Measurements from ENCODE around the gene CAPN2. TPM values are rescaled to one million over a fixed set of nuclear protein-coding genes. Genes with fewer than 3 reads are reported as not detected.

CAPN2 gene
- polyA plus RNA-seq, 3 donors = 127 to 186 (median 182) TPM

GRCh38 chr1:223710179-223711133 lies 1.9 kb upstream of the CAPN2 start:
- H4K20me1 ChIP-seq (ENCODE audit: insufficient read depth, low read length) = peaks cover 3% of the 10 kb centered on the region
- WGBS (ENCODE audit: insufficient coverage) = 97% methylated on average over 7 of the region's 12 CpGs
- no peak for DNase-seq
- intact Hi-C loops (cut with micrococcal nuclease) = loop anchor here (5.0 to 10.0 kb wide), 2 partner anchors 37 to 114 kb away; no protein-coding TSS in a partner anchor
- Mint-ChIP-seq H3K27ac (no peak overlapping the region), H3K4me1 (peaks cover 33% of the 10 kb centered on the region), H3K4me3 (no peak overlapping the region), H3K9me3 (peaks cover 0 to under 1% (median 0%) of the 10 kb centered on the region in 7 donors), H3K36me3 (peaks cover 6 to 10% of the 10 kb centered on the region in 2 donors), H3K27me3 (ENCODE audit: low read depth in 3 of 3) (peaks cover 3 to 9% (median 9%) of the 10 kb centered on the region in 3 donors)
- H3K27me3 ChIP-seq (ENCODE audit: control insufficient read depth in 2 of 2, insufficient read depth in 2 of 2, low read length in 2 of 2) = no peaks in the 10 kb centered on the region
- H3K9ac ChIP-seq (ENCODE audit: insufficient read depth, low read length, poor library complexity, severe bottlenecking) = no peak overlapping the region
- H3K4me1 ChIP-seq (ENCODE audit: control insufficient read depth in 1 of 2, insufficient read depth in 2 of 2, low read length in 2 of 2) = peaks cover 28 to 31% of the 10 kb centered on the region in 2 donors
- peaks cover 31% of the 10 kb centered on the region for H3K79me2 ChIP-seq (ENCODE audit: insufficient read depth, low read length)
- no peak overlapping the region for H3K4me3 ChIP-seq (replicated peaks in 1 of 3; ENCODE audit: low read depth in 2 of 3, low read length in 3 of 3)
- no peaks in the 10 kb centered on the region for H3K9me3 ChIP-seq (replicated peaks in 1 of 2; ENCODE audit: control insufficient read depth in 1 of 2, insufficient read depth in 1 of 2, low read length in 2 of 2)
- TF ChIP-seq CTCF (IDR thresholded peaks at IDR 0.05) = no peak
- H3K4me2 ChIP-seq (replicated peaks; ENCODE audit: extremely low read depth, low read length, poor library complexity, severe bottlenecking) = no peak overlapping the region
- no peak overlapping the region for H3K27ac ChIP-seq (ENCODE audit: low read depth in 1 of 2, low read length in 2 of 2)
- H2AFZ ChIP-seq (ENCODE audit: insufficient read depth, low read depth, low read length, poor library complexity, severe bottlenecking) = no peak overlapping the region
- no peaks in the 10 kb centered on the region for H3K36me3 ChIP-seq (replicated peaks in 1 of 2; ENCODE audit: control insufficient read depth in 1 of 2, insufficient read depth in 2 of 2, low read length in 2 of 2)

GRCh38 chr1:223711173-223711572 lies 1.2 kb upstream of the CAPN2 start:
- H4K20me1 ChIP-seq (ENCODE audit: insufficient read depth, low read length) = peaks cover 3% of the 10 kb centered on the region
- intact Hi-C loops (cut with micrococcal nuclease) = loop anchor here (5.0 to 10.0 kb wide), 2 partner anchors 36 to 114 kb away; no protein-coding TSS in a partner anchor
- H3K79me2 ChIP-seq (ENCODE audit: insufficient read depth, low read length) = peaks cover 38% of the 10 kb centered on the region
- peak overlapping the region in 1 of 7 donors; percentile 10 for H3K27ac Mint-ChIP-seq
- no peak overlapping the region for H3K4me3 Mint-ChIP-seq
- no peak overlapping the region for H2AFZ ChIP-seq (ENCODE audit: insufficient read depth, low read depth, low read length, poor library complexity, severe bottlenecking)
- no peak overlapping the region for H3K27ac ChIP-seq (ENCODE audit: low read depth in 1 of 2, low read length in 2 of 2)
- no peaks in the 10 kb centered on the region for H3K9me3 Mint-ChIP-seq
- peaks cover 35 to 38% of the 10 kb centered on the region in 2 donors for H3K4me1 ChIP-seq (ENCODE audit: control insufficient read depth in 1 of 2, insufficient read depth in 2 of 2, low read length in 2 of 2)
- no peak for DNase-seq
- no CpG with 5 or more reads among the region's 1 CpG for WGBS (ENCODE audit: insufficient coverage)
- H3K4me3 ChIP-seq (replicated peaks in 1 of 3; ENCODE audit: low read depth in 2 of 3, low read length in 3 of 3) = no peak overlapping the region
- H3K27me3 ChIP-seq (ENCODE audit: control insufficient read depth in 2 of 2, insufficient read depth in 2 of 2, low read length in 2 of 2) = no peaks in the 10 kb centered on the region
- peaks cover 40% of the 10 kb centered on the region for H3K4me1 Mint-ChIP-seq
- TF ChIP-seq CTCF (IDR thresholded peaks at IDR 0.05) = no peak
- no peak overlapping the region for H3K9ac ChIP-seq (ENCODE audit: insufficient read depth, low read length, poor library complexity, severe bottlenecking)
- peaks cover 3 to 9% (median 8%) of the 10 kb centered on the region in 3 donors for H3K27me3 Mint-ChIP-seq (ENCODE audit: low read depth in 3 of 3)
- no peaks in the 10 kb centered on the region for H3K36me3 ChIP-seq (replicated peaks in 1 of 2; ENCODE audit: control insufficient read depth in 1 of 2, insufficient read depth in 2 of 2, low read length in 2 of 2)
- H3K9me3 ChIP-seq (replicated peaks in 1 of 2; ENCODE audit: control insufficient read depth in 1 of 2, insufficient read depth in 1 of 2, low read length in 2 of 2) = no peaks in the 10 kb centered on the region
- H3K4me2 ChIP-seq (replicated peaks; ENCODE audit: extremely low read depth, low read length, poor library complexity, severe bottlenecking) = no peak overlapping the region
- H3K36me3 Mint-ChIP-seq = peaks cover 6 to 10% of the 10 kb centered on the region in 2 donors

Measured in CD14-positive monocyte (primary cell).